GM23248 (cell line): ENCODE measurements around the gene ENTPD8.

ENCODE experiments used
- EZH2 ChIP-seq: fragments of 200-600 bp; sonication (generic); IDR thresholded peaks from 2 replicates; pipeline ENCODE4 v1.6.1; 2018; ENCODE audit warnings: antibody characterized with exemption, mild to moderate bottlenecking; ENCODE audit not compliant: insufficient read depth, poor library complexity, severe bottlenecking
- EZH2phosphoT487 ChIP-seq: fragments of 200-600 bp; sonication (generic); IDR thresholded peaks from 2 replicates; pipeline ENCODE4 v1.6.1; 2018; ENCODE audit warnings: antibody characterized with exemption, moderate library complexity, mild to moderate bottlenecking, low read depth; ENCODE audit not compliant: insufficient read depth

DNA sequence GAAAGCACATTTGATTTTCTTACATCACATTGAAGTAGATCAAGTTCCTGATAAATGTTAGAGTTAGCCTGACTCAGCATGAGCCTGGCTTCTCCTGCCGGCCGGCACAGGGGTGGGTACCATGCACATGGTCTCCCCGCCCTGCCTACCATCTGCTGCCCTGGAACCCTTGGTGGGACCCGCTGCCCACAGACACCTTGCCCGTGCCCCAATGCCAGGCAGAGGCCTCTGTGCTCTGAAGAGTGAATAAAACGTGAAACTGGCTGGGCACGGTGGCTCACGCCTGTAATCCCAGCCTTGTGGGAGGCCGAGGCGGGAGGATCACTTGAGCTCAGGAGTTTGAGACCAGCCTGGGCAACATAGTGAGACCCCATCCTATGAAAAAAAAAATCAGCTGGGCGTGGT lies 35.5 kb downstream of the ENTPD8 start:
- TF ChIP-seq EZH2 (no peak), EZH2phosphoT487 (no peak)
